GM23338 (cell line): ENCODE data around the gene UBL7. TPM values are rescaled to one million over a fixed set of nuclear protein-coding genes. Genes with fewer than 3 reads are reported as not detected.

Source experiments
- ATAC-seq: fragments of 200-7000 bp; cut with Tn5 transposase; 3 replicates; pipeline ENCODE4 v1.9.1; 2020
- DNase-seq: peaks from one replicate; pipeline ENCODE4 v3.0.0-alpha.2; 2015; ENCODE audit warnings: low spot score
- H2AFZ ChIP-seq: fragments of 200-600 bp; sonication (generic); 2 replicates; pipeline ENCODE4 v1.8.0; 2016; ENCODE audit warnings: antibody characterized with exemption, mild to moderate bottlenecking, moderate library complexity
- H3F3A ChIP-seq: fragments of 200-600 bp; sonication (generic); replicated peaks from 2 replicates; pipeline ENCODE4 v1.8.0; 2017; ENCODE audit warnings: antibody characterized with exemption, mixed run types, low read depth
- H3K27ac ChIP-seq: fragments of 200-600 bp; sonication (generic); 2 replicates; pipeline ENCODE4 v1.6.1; 2016; ENCODE audit warnings: low read depth
- H3K27me3 ChIP-seq: fragments of 200-600 bp; sonication (generic); 2 replicates; pipeline ENCODE4 v1.8.0; 2016; ENCODE audit warnings: mild to moderate bottlenecking, mixed run types, moderate library complexity; ENCODE audit not compliant: insufficient read depth
- H3K36me3 ChIP-seq: fragments of 200-600 bp; sonication (generic); 2 replicates; pipeline ENCODE4 v1.8.0; 2016; ENCODE audit warnings: mild to moderate bottlenecking; ENCODE audit not compliant: insufficient read depth
- H3K4me1 ChIP-seq: fragments of 200-600 bp; sonication (generic); 2 replicates; pipeline ENCODE4 v1.8.0; 2016; ENCODE audit warnings: mild to moderate bottlenecking, moderate library complexity; ENCODE audit not compliant: insufficient read depth
- H3K4me2 ChIP-seq: fragments of 200-600 bp; sonication (generic); 2 replicates; pipeline ENCODE4 v1.7.1; 2017; ENCODE audit warnings: mixed run types
- H3K4me3 ChIP-seq: fragments of 200-600 bp; sonication (generic); 2 replicates; pipeline ENCODE4 v1.6.1; 2016; ENCODE audit warnings: mixed run types
- H3K79me2 ChIP-seq: fragments of 200-600 bp; sonication (generic); replicated peaks from 2 replicates; pipeline ENCODE4 v1.8.0; 2017; ENCODE audit warnings: mild to moderate bottlenecking; ENCODE audit not compliant: insufficient read depth
- H3K9me2 ChIP-seq: fragments of 200-600 bp; sonication (generic); 2 replicates; pipeline ENCODE4 v1.8.0; 2017; ENCODE audit not compliant: insufficient read depth
- H4K20me1 ChIP-seq: fragments of 200-600 bp; sonication (generic); replicated peaks from 2 replicates; pipeline ENCODE4 v1.8.0; 2017; ENCODE audit warnings: mild to moderate bottlenecking; ENCODE audit not compliant: insufficient read depth
- H3K27ac Mint-ChIP-seq: 2 replicates; pipeline ENCODE4 v1.8.0; 2020; ENCODE audit warnings: inconsistent platforms, mild to moderate bottlenecking, moderate library complexity, mixed read lengths
- H3K27me3 Mint-ChIP-seq: 3 replicates; pipeline ENCODE4 v1.8.0; 2022; ENCODE audit warnings: low read depth, mild to moderate bottlenecking, moderate library complexity, mixed read lengths, inconsistent platforms; ENCODE audit not compliant: insufficient read depth, poor library complexity
- H3K36me3 Mint-ChIP-seq: 3 replicates; pipeline ENCODE4 v1.8.0; 2021; ENCODE audit warnings: low read depth, mild to moderate bottlenecking, inconsistent platforms, moderate library complexity, mixed read lengths
- H3K4me1 Mint-ChIP-seq: 3 replicates; pipeline ENCODE4 v1.8.0; 2020; ENCODE audit warnings: mild to moderate bottlenecking, inconsistent platforms, mixed read lengths
- H3K4me3 Mint-ChIP-seq: 3 replicates; pipeline ENCODE4 v1.8.0; 2021; ENCODE audit warnings: moderate library complexity, mild to moderate bottlenecking, inconsistent platforms, mixed read lengths
- H3K9me3 Mint-ChIP-seq: 3 replicates; pipeline ENCODE4 v1.8.0; 2020; ENCODE audit warnings: moderate library complexity, mild to moderate bottlenecking, inconsistent platforms, mixed read lengths
- CREB1 ChIP-seq: fragments of 250-450 bp; sonication (Bioruptor Pico); IDR thresholded peaks from 2 replicates; pipeline ENCODE4 v1.5.0; 2020; ENCODE audit warnings: low read depth, mild to moderate bottlenecking, moderate library complexity
- ETS1 ChIP-seq: IDR thresholded peaks from 2 replicates; pipeline ENCODE4 v1.6.1; 2016; ENCODE audit warnings: antibody characterized with exemption
- EZH2 ChIP-seq: fragments of 200-600 bp; sonication (generic); IDR thresholded peaks from one replicate; pipeline ENCODE4 v1.8.0; 2017; ENCODE audit warnings: antibody characterized with exemption, mild to moderate bottlenecking, low read depth; ENCODE audit not compliant: unreplicated experiment
- EZH2phosphoT487 ChIP-seq: fragments of 200-600 bp; sonication (generic); IDR thresholded peaks from one replicate; pipeline ENCODE4 v1.8.1; 2018; ENCODE audit warnings: antibody characterized with exemption; ENCODE audit not compliant: unreplicated experiment
- NANOG ChIP-seq: IDR thresholded peaks from 2 replicates; pipeline ENCODE4 v1.6.1; 2016; ENCODE audit warnings: antibody characterized with exemption, borderline replicate concordance
- REST ChIP-seq: IDR thresholded peaks from one replicate; pipeline ENCODE4 v1.6.1; 2018; ENCODE audit warnings: antibody characterized with exemption; ENCODE audit not compliant: unreplicated experiment
- STAT1 ChIP-seq: IDR thresholded peaks from one replicate; pipeline ENCODE4 v1.6.1; 2016; ENCODE audit warnings: antibody characterized with exemption; ENCODE audit not compliant: unreplicated experiment
- ZNF331 ChIP-seq: fragments of 250-450 bp; sonication (Bioruptor Pico); IDR thresholded peaks from 2 replicates; pipeline ENCODE4 v1.5.0; 2020; ENCODE audit warnings: low read depth, mild to moderate bottlenecking, moderate library complexity
- polyA plus RNA-seq: library from polyadenylated mRNA; unstranded; fragments of >200 nt; fragmentation: Nextera tagmentation; extraction: Ambion mirVana; gene quantifications from 2 replicates; pipeline ENCODE4 v1.2.1, GENCODE V29; 2016
- total RNA-seq: library from RNA; depleted of rRNA; stranded (reverse); fragments of >200 nt; shearing (Covaris generic); gene quantifications from 2 replicates; pipeline ENCODE4 v1.2.3, GENCODE V29; 2014

The UBL7 gene
- total and polyA plus RNA-seq, 2 experiments from 2014 or later: 73.7 to 99.2 TPM

- TF ChIP-seq EZH2phosphoT487 (no peak), ZNF331 (CRISPR knock-in tag) (no peak), NANOG (no peak), ETS1 (no peak)
Measured at GRCh38 chr15:74425630-74426029, 35.3 kb downstream of the UBL7 start (continued).

GRCh38 chr15:74424901-74425528 lies 35.9 kb downstream of the UBL7 start:
- Histone ChIP-seq H3K4me1 (peaks cover 27% of the 10 kb centered on the region), H3F3A (no peaks in the 10 kb centered on the region), H4K20me1 (no peaks in the 10 kb centered on the region; the same call in none of the 2 replicates), H3K4me2 (no peak overlapping the region), H3K27ac (no peak overlapping the region), H2AFZ (no peak overlapping the region), H3K79me2 (peaks cover 16% of the 10 kb centered on the region), H3K27me3 (no peaks in the 10 kb centered on the region), H3K36me3 (no peaks in the 10 kb centered on the region), H3K4me3 (no peak overlapping the region), H3K9me2 (no peaks in the 10 kb centered on the region)
- H3K4me1 Mint-ChIP-seq: peaks cover 55% of the 10 kb centered on the region
- ATAC-seq: no peak
- peaks cover 5% of the 10 kb centered on the region for H3K27me3 Mint-ChIP-seq
- no peaks in the 10 kb centered on the region; the same call in 2 of the 3 replicates for H3K36me3 Mint-ChIP-seq
- H3K4me3 Mint-ChIP-seq: no peak overlapping the region
- no peak for DNase-seq
- no peaks in the 10 kb centered on the region for H3K9me3 Mint-ChIP-seq
- no peak overlapping the region for H3K27ac Mint-ChIP-seq
- no peak for TF ChIP-seq ZNF331 (CRISPR knock-in tag)
- no peak for TF ChIP-seq STAT1

GRCh38 chr15:74423431-74424257 lies 37.3 kb downstream of the UBL7 start:
- H3K36me3 Mint-ChIP-seq: no peaks in the 10 kb centered on the region; the same call in 2 of the 3 replicates
- Histone ChIP-seq H3K27ac (no peak overlapping the region), H3K79me2 (peaks cover 21% of the 10 kb centered on the region), H3K27me3 (no peaks in the 10 kb centered on the region), H3K4me1 (peaks cover 28% of the 10 kb centered on the region), H3K4me3 (no peak overlapping the region), H3K4me2 (peak overlapping the region; percentile 48; the same call in 1 of the 2 replicates), H4K20me1 (no peaks in the 10 kb centered on the region; the same call in none of the 2 replicates), H3K9me2 (no peaks in the 10 kb centered on the region), H2AFZ (no peak overlapping the region), H3K36me3 (no peaks in the 10 kb centered on the region), H3F3A (no peaks in the 10 kb centered on the region)
- H3K4me3 Mint-ChIP-seq: no peak overlapping the region; the same call in 2 of the 3 replicates
- peaks cover 7% of the 10 kb centered on the region for H3K27me3 Mint-ChIP-seq
- ATAC-seq: peak; percentile 7; the same call in 2 of the 3 replicates
- H3K4me1 Mint-ChIP-seq: peaks cover 47% of the 10 kb centered on the region
- H3K9me3 Mint-ChIP-seq: no peaks in the 10 kb centered on the region
- no peak for TF ChIP-seq ZNF331 (CRISPR knock-in tag)
- TF ChIP-seq REST: no peak
- no peak for TF ChIP-seq EZH2phosphoT487
- TF ChIP-seq CREB1 (CRISPR knock-in tag): no peak
- no peak for TF ChIP-seq STAT1
- TF ChIP-seq EZH2: no peak
- DNase-seq: no peak
- H3K27ac Mint-ChIP-seq: peak overlapping the region; percentile 85
